Jurkat, Clone E6-1 (cell line): Measurements from ENCODE around the gene LDLRAD4.

Source experiments
- DNase-seq: peaks from one replicate; pipeline ENCODE4 v3.0.0-alpha.2; 2011; ENCODE audit warnings: low read depth, low spot score
- H3K4me3 ChIP-seq: 2 replicates; pipeline ENCODE4 v1.5.1; 2011; ENCODE audit warnings: mild to moderate bottlenecking, low read length, control low read depth, moderate library complexity

Gene LDLRAD4

GRCh38 chr18:13613099-13613498 is 394.5 kb downstream of the LDLRAD4 start:
- peak overlapping the region; percentile 67 for H3K4me3 ChIP-seq
- no peak for DNase-seq

DNA sequence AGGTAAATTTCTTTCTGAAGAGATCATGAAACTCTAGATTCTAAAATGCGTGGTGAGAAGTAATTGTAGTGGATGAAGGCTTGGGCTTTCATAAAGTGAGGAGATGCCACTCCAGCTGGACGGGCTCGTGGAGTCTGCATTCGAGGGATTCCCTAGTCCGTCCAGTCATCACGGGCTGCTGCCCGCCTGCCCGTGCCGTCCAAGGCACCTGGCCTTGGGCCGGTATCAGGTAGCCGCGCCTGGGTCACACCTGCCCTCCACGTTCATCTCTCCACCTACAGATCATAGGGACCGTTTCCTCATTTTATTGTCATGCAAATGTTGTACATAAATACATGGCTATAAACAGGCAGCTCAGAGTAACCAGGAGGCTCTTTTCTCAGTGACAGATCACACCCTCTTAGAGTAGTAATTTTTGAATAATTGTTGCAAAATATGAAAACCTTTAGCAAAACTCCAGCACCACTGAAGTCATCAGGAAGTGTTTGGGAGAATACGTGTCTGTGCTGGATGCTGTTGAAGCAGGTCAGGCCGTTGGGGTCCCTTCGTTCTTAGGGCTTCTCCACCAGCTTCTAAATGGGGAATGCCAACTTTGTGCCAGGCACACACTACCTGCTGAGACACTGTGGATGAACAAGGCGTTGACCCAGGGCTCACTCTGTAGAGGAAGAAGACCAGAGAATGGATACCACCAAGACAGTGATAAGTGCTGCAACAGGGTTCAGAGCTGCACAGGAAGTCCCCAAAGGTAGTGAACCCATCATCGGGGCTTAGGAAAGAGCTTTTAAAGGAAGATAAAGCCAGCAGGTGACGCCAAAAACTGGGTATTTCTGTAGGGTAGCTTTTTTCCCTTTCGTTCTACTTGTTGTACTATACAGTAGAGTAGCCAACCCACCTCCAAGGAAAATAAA is 395.3 kb downstream of the LDLRAD4 start:
- H3K4me3 ChIP-seq = peak overlapping the region; percentile 67
- DNase-seq = no peak

DNA sequence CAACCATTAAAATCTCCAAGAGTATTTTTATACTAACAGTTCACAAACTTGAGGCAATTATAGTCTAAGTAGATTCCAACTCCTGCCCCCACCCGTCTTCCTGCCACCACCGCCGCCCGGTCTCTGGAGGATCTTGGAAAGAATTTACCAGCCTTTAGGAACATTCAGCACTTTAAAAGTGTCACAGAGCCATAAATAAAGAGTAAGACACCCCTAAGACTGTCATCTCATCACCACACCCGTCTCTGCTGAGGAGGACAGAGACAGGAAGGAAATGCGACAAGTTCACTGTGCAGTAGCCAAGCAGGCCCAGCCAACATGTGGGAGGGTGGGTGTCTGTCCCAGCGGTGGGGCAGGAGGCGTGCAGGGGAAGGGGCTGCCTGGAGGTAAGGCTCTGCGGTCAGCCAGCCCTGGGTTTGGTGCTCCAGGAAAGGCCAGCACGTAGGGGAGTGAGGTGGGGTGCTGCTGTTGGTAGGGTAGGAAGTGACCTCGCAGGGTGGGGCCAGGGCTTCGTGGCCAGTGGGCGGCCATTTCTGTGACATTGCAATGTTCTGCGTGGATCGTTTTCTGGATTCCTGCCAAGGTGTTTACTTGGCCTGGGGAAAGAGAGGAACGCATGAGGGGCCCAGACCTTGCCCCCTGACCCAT is 396.2 kb downstream of the LDLRAD4 start:
- H3K4me3 ChIP-seq = peak overlapping the region; percentile 67
- no peak for DNase-seq

DNA sequence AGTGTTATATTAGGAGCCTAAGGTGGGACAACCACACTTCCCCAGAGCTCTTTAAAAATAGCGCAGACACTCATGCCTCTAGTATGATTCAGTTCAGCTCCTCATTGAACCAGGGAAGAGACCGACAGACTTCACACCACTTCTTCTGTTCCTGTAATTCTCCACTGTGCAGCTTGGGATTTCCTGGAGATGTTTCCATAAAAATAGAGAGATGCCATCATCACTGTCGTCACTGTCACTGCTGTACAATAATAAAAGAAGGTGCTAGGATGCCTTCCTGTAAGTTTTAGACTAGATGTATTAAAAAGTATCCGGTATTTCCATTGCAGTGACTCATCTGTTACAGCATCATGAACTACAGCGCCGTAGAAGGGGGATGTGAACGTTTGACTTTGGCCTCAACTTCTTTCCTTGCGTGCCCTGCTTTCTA is 396.9 kb downstream of the LDLRAD4 start:
- H3K4me3 ChIP-seq = peak overlapping the region; percentile 67
- DNase-seq = no peak

- peak overlapping the region; percentile 67 for H3K4me3 ChIP-seq
- no peak for DNase-seq
Observed at GRCh38 chr18:13616041-13616440, 397.5 kb downstream of the LDLRAD4 start.

- peak overlapping the region; percentile 67 for H3K4me3 ChIP-seq
- no peak for DNase-seq
Observed at GRCh38 chr18:13616525-13617035, 398.0 kb downstream of the LDLRAD4 start.

- peak; percentile 70 for DNase-seq
- no peak overlapping the region for H3K4me3 ChIP-seq
Observed at GRCh38 chr18:13617826-13618515, 399.4 kb downstream of the LDLRAD4 start.

- no peak for DNase-seq
- no peak overlapping the region for H3K4me3 ChIP-seq
Observed at GRCh38 chr18:13618760-13619438, 400.3 kb downstream of the LDLRAD4 start.

GRCh38 chr18:13619505-13620205 is 401.1 kb downstream of the LDLRAD4 start:
- no peak for DNase-seq
- no peak overlapping the region for H3K4me3 ChIP-seq

DNA sequence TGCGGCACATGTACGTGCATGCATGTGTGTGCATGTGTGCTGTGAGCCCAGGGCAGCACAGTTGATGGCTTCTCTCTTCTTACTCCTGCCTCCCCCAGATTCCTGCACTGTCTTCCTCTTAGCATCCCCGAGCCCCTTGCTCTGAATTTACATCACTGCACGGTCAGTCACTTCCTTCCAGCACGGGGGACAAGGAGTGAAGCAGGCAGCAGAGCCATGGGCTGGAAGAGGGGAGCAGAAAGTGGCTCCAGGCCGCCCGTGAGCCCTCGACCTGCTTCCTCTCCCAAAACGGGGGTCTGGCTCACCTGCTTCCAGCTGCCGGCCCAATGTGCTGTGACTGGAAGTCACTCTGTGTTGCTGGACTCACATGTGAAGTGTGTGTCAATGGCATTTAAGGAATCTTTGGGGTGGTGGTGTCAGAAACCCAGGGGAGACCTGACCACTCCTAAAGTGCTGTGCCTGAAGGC is 401.7 kb downstream of the LDLRAD4 start:
- no peak for DNase-seq
- no peak overlapping the region for H3K4me3 ChIP-seq

- no peak overlapping the region for H3K4me3 ChIP-seq
Observed at GRCh38 chr18:13620818-13621445, 402.4 kb downstream of the LDLRAD4 start.

GRCh38 chr18:13621446-13621849 is 402.9 kb downstream of the LDLRAD4 start:
- no peak for DNase-seq
- H3K4me3 ChIP-seq = no peak overlapping the region

More at GRCh38 chr18:13620818-13621445, 402.4 kb downstream of the LDLRAD4 start:
- no peak for DNase-seq

- no peak overlapping the region for H3K4me3 ChIP-seq
- no peak for DNase-seq
Observed at GRCh38 chr18:13621886-13622619, 403.5 kb downstream of the LDLRAD4 start.

DNA sequence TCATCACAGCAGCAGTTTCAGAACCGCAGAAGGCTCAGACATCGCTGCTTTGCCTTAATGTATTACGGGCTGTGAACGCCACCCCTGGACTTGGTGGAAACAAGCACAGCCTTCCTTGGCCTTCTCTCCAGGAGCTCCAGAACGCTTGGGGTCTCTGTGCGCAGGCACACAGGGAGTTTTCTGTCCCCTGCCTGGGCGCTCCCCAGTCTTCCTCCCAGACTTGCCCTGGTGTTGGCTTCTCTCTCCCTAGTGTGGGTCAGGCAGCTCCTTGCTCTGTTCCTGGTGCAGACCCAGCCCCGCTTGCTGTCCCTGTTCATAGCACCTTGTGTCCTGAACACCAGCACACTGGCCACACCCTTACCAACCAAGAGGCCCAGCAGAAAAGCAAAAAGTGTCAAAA is 404.2 kb downstream of the LDLRAD4 start:
- no peak for DNase-seq
- no peak overlapping the region for H3K4me3 ChIP-seq

GRCh38 chr18:13623348-13623747 is 404.8 kb downstream of the LDLRAD4 start:
- no peak for DNase-seq
- no peak overlapping the region for H3K4me3 ChIP-seq

DNA sequence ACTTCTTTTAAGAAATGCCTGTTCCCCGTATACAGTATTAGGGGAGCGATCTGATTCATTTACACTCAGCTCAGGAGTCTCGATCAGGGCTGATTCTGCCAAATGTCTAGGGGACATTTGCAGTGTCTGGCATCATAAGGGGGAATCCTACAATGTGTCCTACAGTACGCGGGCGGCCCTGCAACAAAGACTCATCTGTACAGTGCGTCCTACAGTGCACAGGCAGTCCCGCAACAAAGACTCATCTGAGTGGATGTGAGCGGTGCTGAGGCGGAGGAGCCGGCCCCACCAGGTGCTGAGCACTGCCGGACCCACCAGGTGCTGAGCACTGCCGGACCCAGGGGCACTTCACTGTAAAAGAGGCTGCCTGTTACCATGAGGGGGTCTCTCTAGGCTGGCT is 405.3 kb downstream of the LDLRAD4 start:
- H3K4me3 ChIP-seq = no peak overlapping the region
- DNase-seq = no peak

DNA sequence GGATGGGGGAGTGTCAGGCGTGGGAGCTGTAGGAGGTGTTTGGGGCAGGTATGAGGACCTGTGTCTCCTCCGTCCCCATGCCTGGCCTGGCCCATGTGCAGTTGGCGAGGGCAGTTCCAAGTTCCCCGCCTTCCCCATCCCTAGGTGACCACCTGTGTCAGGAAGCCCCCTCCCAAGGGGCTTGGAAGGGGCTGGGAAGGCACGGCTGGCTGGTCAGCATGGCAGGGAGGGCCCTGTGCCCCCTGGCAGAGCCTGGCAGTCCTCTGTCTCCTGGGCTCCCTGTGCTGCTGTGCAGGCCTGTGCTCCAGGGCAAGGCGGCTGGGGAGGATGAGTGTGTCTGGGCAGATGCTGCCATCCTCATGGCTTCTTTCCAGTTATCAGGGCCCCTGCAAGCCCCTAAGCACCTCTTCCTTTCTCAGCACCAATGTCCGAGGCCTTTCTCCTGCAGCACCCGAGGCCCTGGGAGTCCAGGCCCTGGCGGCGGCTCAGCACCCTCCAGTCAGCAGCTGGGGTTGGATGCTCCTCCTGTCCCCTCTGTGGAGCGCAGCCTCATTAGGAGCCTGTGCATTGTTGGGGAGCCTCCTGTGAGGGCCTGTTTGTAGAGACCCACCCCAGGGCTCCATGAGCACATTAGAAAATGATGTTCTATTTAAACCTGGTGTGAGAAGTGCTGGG is 406.1 kb downstream of the LDLRAD4 start:
- DNase-seq = no peak
- no peak overlapping the region for H3K4me3 ChIP-seq
